ENCODE measurements around the gene SAFB. TPM values are rescaled to one million over a fixed set of nuclear protein-coding genes. Genes with fewer than 3 reads are reported as not detected.

SAFB gene
- total RNA-seq, 1 experiment from 2014 or later: 143 TPM

- intact Hi-C loops (cut with micrococcal nuclease): no loop called here
- Histone ChIP-seq H4K20me1 (ENCODE audit: insufficient read depth) (peaks cover 65% of the 10 kb centered on the region), H3K9me2 (ENCODE audit: insufficient read depth) (no peaks in the 10 kb centered on the region), H3K79me2 (ENCODE audit: insufficient read depth, low read length) (peaks cover 100% of the 10 kb centered on the region), H2AFZ (ENCODE audit: low read depth, low read length, poor library complexity, severe bottlenecking) (no peak overlapping the region), H3K36me3 (ENCODE audit: control insufficient read depth in 1 of 2, insufficient read depth in 2 of 2, low read length in 2 of 2) (peaks cover 30 to 39% of the 10 kb centered on the region in 2 experiments), H3K4me2 (ENCODE audit: low read length) (no peak overlapping the region), H3K4me3 (replicated peaks in 1 of 2; ENCODE audit: low read depth in 1 of 2, low read length in 2 of 2) (no peak overlapping the region), H3K27me3 (ENCODE audit: insufficient read depth, low read length) (no peaks in the 10 kb centered on the region), H3K27ac (ENCODE audit: low read depth, low read length) (no peak overlapping the region), H3K9ac (ENCODE audit: low read length) (no peak overlapping the region), H3K9me3 (ENCODE audit: control insufficient read depth in 1 of 2, insufficient read depth in 1 of 2, low read depth in 1 of 2, low read length in 2 of 2) (no peaks in the 10 kb centered on the region), H3K4me1 (ENCODE audit: control insufficient read depth in 1 of 2, insufficient read depth in 2 of 2, low read length in 2 of 2) (no peaks in the 10 kb centered on the region)
- POLR2A ChIA-PET: no interaction called here
- DNase-seq (ENCODE audit: low read depth, low spot score) (no peak), ATAC-seq (no peak)
- RAD21 ChIA-PET (ENCODE audit: low non-redundant PET in 1 of 2, low total read pairs in 2 of 2, uncharacterized antibody in 2 of 2, unreplicated experiment in 2 of 2): no interaction called here
- CTCF ChIA-PET: no interaction called here
- no peak for TF ChIP-seq JUND (IDR thresholded peaks at IDR 0.05)
- TF ChIP-seq ZNF274 (IDR thresholded peaks at IDR 0.05; ENCODE audit: low read depth, low read length): no peak
- no peak for TF ChIP-seq FOSL1 (IDR thresholded peaks at IDR 0.05; ENCODE audit: low read depth)
- TF ChIP-seq CEBPB (IDR thresholded peaks at IDR 0.05; ENCODE audit: low read depth): no peak
- no peak for TF ChIP-seq MAX (IDR thresholded peaks at IDR 0.05)
- no peak for TF ChIP-seq POLR2A (IDR thresholded peaks at IDR 0.05; ENCODE audit: borderline replicate concordance, extremely low read depth, insufficient read depth, insufficient read length)
- no peak for TF ChIP-seq CBX3 (IDR thresholded peaks at IDR 0.05; ENCODE audit: low read depth)
- no peak for TF ChIP-seq EZH2 (IDR thresholded peaks at IDR 0.05)
- TF ChIP-seq, protein P1, sequence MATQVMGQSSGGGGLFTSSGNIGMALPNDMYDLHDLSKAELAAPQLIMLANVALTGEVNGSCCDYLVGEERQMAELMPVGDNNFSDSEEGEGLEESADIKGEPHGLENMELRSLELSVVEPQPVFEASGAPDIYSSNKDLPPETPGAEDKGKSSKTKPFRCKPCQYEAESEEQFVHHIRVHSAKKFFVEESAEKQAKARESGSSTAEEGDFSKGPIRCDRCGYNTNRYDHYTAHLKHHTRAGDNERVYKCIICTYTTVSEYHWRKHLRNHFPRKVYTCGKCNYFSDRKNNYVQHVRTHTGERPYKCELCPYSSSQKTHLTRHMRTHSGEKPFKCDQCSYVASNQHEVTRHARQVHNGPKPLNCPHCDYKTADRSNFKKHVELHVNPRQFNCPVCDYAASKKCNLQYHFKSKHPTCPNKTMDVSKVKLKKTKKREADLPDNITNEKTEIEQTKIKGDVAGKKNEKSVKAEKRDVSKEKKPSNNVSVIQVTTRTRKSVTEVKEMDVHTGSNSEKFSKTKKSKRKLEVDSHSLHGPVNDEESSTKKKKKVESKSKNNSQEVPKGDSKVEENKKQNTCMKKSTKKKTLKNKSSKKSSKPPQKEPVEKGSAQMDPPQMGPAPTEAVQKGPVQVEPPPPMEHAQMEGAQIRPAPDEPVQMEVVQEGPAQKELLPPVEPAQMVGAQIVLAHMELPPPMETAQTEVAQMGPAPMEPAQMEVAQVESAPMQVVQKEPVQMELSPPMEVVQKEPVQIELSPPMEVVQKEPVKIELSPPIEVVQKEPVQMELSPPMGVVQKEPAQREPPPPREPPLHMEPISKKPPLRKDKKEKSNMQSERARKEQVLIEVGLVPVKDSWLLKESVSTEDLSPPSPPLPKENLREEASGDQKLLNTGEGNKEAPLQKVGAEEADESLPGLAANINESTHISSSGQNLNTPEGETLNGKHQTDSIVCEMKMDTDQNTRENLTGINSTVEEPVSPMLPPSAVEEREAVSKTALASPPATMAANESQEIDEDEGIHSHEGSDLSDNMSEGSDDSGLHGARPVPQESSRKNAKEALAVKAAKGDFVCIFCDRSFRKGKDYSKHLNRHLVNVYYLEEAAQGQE (IDR thresholded peaks at IDR 0.05; ENCODE audit: low read depth): no peak
- no peak for TF ChIP-seq SP1 (IDR thresholded peaks at IDR 0.05; ENCODE audit: low read depth)
- no peak for TF ChIP-seq RAD21 (IDR thresholded peaks at IDR 0.05; ENCODE audit: low read depth)
- no peak for TF ChIP-seq ZFX (IDR thresholded peaks at IDR 0.05)
- no peak for TF ChIP-seq YY1 (IDR thresholded peaks at IDR 0.05; ENCODE audit: extremely low read depth, insufficient replicate concordance, low read depth, low read length)
- TF ChIP-seq SRF (IDR thresholded peaks at IDR 0.05; ENCODE audit: low read depth): no peak
- no peak for TF ChIP-seq SIN3A (IDR thresholded peaks at IDR 0.05; ENCODE audit: low read depth)
- TF ChIP-seq POLR2AphosphoS5 (IDR thresholded peaks at IDR 0.05; ENCODE audit: low read depth, low read length): no peak
- TF ChIP-seq ATF3 (IDR thresholded peaks at IDR 0.05): no peak
- TF ChIP-seq TCF7L2 (IDR thresholded peaks at IDR 0.05; ENCODE audit: borderline replicate concordance, extremely low read depth, insufficient read depth, insufficient read length): no peak
- no peak for TF ChIP-seq EZH2phosphoT487 (IDR thresholded peaks at IDR 0.05; ENCODE audit: borderline replicate concordance)
- no TSS peak for BruUV-seq (replicated peaks)
These were observed 8.8 kb downstream of the SAFB start for GRCh38 chr19:5631567-5632240.
